Raji (cell line): Measurements from ENCODE around the gene IPO8.

ENCODE experiments used
- POLR2A ChIP-seq: IDR thresholded peaks from 2 replicates; pipeline ENCODE4 v1.6.1; 2011; ENCODE audit warnings: low read depth, low read length, control low read depth; ENCODE audit not compliant: insufficient read depth

The IPO8 gene

DNA sequence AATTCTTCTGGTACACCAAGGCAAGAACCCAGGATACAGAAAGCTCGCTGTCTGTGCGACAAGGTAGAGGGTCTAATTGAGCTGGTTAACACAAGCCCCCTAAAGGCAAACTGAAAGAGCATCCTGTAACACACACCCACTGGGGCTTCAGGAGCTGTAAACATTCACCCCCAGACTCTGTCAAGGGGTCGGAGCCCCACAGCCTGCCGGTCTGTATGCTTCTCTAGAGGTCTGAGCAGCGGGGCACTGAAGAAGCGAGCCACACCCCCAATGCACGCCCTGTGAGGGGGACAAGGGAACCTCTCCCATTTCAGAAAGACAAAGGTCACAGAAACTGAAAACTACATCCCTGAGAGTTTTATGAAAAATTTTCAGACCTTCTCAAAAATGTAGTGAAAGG lies 1.3 kb upstream of the IPO8 start:
- no peak for TF ChIP-seq POLR2A

DNA sequence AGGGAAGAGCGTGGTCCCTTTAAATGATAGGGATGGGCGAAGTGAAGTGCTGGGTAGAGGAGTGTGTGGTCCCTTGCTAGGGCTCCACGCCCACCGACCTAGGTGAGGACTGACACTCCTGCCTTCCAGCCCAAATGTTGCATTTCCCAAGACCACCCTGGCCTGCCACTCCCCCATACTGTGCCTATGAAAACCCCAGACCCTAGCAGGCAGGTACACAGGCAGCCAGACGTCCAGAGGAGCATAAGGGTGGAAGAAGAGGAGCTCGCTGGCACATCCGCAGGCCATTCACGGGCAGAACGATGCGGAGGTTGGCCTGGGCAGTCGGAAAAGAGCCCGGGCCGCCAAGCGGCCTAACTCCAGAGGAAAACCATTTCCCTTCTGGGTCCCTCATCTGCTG lies 817 bp upstream of the IPO8 start:
- no peak for TF ChIP-seq POLR2A

DNA sequence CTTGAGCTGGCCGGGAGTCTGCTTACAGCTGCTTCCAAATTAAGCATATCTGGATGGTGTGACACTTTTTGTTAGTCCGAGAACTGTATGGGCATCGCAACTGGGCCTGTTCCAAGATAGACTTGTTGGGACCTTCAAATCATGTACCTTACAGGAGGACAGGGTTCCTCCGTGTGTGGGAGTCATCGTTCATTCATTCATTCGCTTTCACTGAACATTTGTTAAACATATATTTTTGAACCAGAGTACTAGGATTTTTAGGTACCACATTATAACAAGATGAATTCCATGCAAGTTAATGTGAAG lies 387 bp upstream of the IPO8 start:
- no peak; the same call in 1 of the 2 replicates for TF ChIP-seq POLR2A

DNA sequence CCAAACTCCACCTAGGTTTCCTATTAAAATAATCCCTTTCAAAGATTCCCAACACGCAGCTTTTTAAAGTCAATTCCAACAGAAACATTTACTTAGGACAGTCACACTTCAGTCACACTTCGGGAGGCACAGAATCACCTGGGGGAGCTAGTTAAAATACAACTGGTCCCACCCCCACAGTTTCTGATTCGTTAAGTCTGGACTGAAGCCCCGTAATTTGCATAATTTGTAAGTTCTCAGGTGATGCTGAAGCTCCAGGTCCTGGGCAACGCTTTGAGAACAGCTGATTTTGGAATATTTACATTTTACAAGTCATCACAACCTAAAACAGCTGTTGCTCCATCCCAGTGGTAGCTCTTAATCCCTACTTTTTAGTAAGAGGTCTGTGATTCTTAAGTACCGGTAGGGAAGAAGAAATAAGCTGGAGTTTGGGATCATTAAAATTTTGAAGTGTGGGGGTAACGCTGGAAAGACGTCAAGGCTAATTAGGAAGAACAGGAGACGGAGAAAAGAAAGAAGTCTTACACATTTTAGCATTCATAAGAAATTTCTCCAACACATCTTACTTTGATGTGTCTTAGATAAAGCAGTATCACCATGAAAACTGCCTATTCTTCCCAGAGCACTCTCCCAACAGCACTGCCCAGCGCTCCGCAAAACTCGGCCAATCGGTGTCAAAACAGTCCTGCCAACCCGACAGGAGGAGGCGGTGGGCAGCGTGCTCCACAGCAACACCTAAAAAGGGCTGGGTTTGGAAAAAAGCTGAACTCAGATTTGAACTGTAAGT lies 1.1 kb downstream of the IPO8 start:
- TF ChIP-seq POLR2A = no peak

DNA sequence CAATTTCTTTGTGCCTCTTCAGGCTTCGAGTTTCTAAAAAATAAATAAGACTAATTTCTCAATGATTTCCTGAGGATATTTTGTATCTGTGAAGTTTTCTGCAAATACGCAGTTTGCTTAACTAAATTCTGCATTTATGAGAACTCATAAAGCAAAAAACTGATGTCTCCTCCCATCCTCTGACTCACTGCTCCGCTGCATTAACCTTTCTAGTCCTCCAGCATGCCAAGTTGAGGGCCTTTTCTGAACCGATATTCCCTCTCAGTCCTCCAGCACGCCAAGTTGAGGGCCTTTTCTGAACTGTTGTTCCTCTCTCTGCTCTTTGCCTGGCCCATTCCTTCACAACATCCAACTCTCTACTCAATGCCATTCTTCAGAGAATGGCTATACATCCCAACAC lies 3.2 kb downstream of the IPO8 start:
- no peak for TF ChIP-seq POLR2A

DNA sequence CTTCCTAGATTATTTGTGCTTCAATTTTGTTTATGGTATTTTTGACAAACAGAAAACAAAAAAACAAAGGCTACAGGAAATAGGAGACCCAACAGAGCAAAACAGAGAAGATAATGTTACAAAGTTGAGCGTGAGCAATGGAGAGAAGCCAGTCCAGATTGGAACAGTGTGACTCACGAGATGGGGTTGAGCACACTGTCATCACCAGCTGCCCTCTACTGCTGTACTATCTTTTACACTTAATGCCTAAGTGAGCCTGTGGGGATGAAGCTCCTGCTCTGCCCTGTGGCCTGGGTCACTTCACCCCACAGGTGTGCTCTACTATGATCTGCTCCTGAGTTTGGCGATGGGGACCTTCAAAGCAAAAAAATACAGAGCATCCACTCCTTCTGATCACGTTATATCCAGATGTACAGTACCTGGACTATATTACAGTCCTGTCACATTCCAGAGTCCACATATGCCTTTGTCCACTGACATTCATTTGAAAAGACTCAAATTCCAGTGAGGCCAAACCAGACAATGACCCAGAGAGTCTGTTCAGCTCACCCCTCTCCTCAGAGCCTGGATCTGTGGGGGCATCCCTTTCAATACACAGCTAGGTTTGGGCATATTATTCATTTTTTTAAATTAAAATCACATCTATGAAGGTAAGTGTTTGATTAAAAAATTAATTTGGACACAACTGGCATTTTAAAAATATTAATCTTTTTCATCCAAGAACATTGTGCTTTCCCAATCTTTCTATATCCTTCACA lies 4.4 kb downstream of the IPO8 start:
- TF ChIP-seq POLR2A = no peak

DNA sequence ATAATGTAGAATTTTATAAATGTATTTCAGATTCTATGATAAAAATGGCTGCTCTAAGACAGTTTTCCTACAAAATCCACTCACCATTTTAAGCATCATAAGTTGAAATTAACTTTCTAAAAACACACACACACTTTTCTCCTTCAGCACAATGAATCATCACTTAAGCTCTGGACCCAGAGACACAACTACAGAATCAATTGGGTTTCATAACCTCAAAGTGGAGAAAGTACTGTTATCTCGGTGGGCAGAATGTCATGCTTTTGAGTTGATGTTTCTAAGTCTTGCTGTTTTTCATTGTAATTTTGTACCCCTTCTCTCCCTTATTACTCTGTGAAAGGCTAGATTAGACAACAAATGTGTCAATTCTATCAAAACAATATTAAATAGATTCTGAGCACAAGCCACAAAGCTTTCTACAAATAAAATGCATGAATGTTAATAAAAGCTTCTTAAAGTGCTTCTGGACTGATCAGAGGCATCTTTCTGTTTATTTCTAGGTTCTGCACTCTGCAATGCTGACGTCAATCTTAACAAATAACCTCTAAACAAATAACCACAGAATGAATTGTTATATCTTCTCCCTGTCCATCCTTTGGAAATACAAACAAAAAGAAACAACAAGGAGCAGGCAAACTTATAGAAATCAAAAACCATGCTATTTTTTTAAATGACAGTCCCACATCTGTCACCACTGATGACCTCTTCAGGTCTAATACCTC lies 8.2 kb downstream of the IPO8 start:
- no peak for TF ChIP-seq POLR2A

DNA sequence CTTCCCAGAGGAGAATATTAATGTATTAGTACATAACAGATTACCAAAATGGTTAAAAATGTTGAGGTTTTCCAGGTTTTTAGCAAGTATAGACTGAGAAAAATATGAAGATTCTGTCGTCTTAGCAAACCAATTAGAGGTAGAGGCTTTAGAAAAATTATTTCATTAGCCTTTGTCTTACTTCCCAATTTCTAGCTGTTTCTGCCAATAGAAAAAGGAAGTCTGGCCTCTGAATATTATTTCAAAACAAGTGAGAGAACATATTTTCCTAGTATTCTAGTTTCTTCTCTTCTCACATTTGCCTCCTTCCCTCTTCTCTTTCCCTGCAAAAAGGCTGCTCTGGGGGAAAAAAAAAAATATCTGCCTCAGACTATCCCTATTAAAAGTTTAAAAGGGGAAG lies 16.4 kb downstream of the IPO8 start:
- TF ChIP-seq POLR2A = no peak

DNA sequence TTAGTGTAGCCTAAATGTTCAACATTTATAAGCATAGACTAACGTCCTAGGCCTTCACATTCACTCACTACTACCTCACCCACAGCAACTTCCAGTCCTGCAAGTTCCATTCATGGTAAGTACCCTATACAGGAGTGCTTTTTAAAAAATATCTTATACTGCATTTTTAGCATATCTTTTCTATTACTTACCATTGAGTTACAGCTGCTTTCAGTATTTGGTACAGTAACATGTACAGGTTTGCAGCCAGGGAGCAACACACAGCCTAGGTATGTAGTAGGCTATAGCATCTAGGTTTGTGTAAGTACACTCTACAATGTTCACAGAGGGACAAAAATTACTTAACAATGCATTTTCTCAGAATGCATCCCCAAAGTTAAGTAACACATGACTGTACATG lies 17.4 kb downstream of the IPO8 start:
- TF ChIP-seq POLR2A = no peak

DNA sequence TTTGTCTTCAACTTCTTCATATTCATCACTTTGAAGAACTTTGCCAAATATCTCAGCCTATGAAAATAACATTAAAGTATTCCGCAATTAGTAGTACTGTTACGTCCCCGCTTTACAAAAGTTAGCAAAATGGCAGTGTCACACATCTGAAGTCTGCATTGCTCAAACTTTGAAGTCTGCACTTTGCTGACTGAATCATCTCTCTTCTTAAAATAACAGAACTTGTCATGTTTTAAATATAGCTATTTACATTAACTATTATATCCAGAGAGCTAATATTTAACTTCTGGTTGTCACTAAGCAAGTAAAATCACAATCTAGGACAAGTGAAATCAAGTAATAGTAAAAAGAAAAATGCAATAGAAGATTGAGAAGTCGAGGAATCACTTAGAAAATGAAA lies 34.5 kb downstream of the IPO8 start:
- no peak for TF ChIP-seq POLR2A

DNA sequence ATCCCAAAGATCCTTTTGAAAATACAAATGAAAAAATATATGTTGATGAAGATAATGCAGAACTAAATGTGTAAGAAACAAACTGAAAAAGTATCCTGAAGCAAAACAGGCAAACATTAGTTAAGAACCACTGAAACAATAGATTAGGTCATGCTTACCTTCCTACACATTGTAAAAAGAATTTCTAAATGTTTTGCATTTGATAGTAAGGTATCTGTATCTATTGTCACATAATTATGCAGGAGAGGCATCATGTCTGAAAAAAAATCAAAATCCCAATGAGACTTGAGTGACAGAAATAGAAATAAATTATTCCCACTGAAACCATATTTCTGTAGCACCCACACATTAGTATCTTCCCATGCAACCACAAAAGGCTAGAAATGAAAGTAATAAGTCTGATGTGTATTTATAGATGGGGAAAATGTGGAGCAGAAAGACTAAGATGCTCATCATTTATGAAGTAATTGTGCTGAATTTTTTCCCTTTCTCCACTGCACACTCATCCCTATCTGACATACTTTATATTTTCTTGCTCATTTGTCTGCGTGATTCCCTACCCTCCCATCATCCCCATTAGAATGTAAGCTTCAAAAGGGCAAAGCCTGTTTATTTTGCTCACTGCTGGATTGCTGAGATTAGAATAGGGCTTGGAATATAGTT lies 43.5 kb downstream of the IPO8 start:
- TF ChIP-seq POLR2A = no peak

DNA sequence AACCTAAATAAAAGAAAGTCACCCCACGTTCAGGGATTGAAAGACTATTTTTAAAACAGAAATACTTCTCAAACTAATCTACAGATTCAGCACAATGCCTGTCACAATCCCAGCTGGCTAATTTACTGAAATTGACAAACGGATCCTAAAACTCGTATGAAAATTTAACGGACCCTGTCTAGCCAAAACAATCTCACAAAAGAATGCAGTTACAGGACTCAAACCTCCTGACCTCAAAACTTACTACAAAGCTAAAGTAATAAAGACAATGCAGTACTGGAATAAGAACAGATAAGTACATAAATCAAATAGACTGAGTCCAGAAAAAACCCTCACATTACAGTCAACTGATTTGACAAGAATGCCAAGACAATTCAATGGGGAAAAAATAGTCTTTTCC lies 48.8 kb downstream of the IPO8 start:
- no peak for TF ChIP-seq POLR2A

DNA sequence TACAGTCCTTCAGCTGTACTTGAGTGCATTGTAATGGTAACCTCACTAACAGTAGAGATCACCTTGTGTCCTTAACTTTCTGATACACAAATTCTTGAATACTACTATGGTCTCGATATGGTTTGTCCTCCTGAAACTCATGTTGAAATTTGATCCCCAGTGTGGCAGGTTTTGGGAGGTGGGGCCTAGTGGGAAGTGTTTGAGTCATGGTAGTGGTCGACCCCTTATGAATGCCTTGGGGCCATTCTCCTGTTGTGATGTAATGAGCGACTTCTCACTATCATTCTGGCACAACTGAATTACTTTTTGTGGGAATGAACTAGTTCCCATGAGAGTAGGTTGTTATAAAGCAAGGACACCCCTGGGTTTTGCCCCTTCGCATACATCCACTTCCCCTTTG lies 52.3 kb downstream of the IPO8 start:
- no peak for TF ChIP-seq POLR2A

DNA sequence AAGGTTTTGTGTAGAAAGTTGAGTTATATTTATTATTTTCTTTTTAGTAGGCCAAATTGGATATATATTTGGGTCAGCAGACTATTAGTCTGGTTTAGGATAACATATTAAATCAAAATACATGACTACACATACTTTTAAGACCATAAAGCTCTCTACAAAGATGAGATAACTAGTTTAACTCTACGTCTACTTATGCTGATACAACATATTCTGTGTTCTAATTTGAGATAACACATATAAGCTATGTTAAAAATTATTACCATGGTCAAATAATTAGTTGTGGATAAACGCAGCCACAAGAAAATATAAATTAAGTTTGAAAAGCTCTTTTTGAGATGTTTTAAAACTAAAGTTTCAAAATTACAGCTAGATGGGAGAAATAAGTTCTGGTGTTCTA lies 55.3 kb downstream of the IPO8 start:
- TF ChIP-seq POLR2A = no peak

DNA sequence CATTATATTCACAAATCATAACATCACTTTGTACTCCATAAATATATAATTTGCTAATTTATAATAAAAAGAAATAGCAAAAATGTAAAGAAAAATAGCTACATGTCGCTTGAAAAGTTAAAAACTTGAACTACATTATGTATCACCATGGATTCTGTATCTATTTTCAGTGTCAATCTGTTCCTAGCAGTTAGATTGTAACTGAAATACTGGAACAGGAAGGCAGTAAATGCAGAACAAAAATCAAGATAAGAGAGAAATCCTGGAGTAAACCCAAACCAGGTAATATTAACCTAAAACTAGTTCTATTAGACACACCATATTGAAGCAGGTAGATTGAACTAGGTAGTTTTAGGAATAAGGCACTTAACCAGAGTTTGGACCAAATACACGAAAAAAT lies 60.3 kb downstream of the IPO8 start:
- no peak for TF ChIP-seq POLR2A
